ENCODE measurements around the gene P4HA1.
"Not testable (repeated sequence)": the region's sequence is repeated elsewhere in the genome, so short reads cannot be mapped to it uniquely, and the experiment has no call there.

Gene P4HA1

DNA sequence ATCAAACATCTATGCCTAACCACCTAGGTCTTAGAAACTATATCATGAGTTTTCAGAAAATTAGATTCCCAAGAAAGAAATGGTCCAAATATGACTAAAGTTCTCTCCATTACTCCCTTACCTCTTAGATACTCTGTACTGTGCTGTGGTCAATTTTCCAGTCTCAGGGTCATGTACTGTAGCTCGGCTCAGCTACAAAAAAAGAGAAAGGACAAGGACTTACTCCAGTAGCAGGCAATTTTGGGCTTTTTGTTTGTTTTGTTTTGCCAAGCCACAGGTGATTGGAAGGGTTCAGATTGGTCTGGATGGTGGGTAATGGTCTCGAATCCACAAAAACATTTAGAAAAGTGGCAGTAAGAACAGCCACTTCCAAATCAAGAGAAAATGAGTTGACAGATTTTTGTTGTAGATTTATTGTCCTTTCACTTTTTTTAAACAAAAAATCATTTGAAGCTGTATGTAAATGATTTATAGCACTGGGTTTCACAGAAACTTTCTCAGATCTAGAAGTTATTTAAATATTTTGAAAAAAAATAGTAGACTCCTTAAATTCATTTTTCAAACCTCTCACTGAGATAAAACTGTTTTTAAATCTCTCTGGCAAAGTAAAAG is 52.8 kb downstream of the P4HA1 start:
- no peak overlapping the region for H3K4me3 ChIP-seq (ENCODE audit: low read depth, low read length)

DNA sequence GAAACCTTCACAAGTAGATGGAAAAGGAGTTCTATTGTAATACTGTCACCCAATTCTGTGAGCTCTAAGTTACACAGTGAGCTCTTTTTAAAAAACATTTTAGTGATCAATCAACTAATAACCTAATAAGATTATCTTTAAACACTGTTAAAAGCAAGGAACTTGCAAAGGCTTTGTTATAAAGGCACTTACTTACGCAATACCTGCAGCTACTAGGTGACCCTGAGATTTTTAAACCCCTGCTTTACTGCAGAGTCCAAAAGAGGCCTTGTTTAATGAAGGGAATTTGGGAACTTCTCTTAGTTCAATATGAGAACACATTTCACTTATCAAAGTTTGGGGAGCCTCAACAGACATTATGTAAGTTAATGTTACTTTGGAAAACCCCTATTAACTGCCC is 53.3 kb downstream of the P4HA1 start:
- H3K4me3 ChIP-seq (ENCODE audit: low read depth, low read length): no peak overlapping the region

DNA sequence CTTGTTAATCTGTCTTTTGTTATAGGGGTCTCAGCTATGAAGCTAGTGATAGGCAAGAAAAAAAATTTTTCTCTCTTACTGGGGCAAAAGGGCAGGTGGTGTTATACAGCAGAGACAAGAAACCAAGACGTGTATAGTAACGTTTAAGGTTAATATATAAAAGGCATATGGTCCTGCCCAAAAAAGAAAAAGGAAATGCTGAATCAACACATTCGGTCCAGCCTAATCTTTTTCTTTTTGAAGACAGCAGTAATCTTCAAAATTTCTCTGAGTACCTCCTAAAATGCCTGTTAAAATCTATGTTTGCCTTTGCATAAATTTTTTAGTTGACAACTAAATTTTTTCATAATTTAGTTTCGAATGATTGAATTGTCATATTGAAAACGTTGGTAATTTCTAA is 54.5 kb downstream of the P4HA1 start:
- H3K4me3 ChIP-seq (ENCODE audit: low read depth, low read length): no peak overlapping the region

DNA sequence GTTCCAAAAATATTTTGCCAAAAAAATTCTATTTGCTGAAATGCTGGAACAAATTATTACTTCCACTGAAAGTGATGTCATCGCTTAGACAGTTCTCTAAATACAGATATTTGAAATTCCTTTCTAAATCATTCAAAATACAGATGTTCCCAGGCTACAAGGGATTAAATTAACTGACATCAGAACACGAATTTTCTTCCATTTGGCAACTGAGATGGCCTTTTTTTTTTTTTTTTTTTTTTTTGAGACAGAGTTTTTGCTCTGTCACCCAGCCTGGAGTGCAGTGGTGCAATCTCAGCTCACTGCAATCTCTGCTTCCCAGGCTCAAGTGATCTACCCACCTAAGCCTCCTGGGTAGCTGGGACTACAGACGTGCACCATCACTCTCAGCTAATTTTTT is 57.0 kb downstream of the P4HA1 start:
- H3K4me3 ChIP-seq (ENCODE audit: low read depth, low read length): no peak overlapping the region

DNA sequence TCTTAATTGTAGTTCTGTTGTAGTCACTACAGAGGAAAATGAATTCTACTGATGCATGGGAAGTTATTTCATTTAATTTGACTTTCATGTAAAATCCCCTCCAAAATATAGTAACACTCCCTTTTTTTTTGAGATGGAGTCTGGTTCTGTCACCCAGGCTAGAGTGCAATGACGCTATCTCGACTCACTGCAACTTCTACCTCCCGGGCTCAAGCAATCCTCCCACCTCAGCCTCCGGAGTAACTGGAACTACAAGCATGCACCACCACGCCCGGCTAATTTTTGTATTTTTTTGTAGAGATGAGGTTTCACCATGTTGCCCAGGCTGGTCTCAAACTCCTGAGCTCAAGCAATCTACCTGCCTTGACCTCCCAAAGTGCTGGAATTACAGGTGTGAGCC is 60.4 kb downstream of the P4HA1 start:
- H3K4me3 ChIP-seq (ENCODE audit: low read depth, low read length): not testable (repeated sequence)

DNA sequence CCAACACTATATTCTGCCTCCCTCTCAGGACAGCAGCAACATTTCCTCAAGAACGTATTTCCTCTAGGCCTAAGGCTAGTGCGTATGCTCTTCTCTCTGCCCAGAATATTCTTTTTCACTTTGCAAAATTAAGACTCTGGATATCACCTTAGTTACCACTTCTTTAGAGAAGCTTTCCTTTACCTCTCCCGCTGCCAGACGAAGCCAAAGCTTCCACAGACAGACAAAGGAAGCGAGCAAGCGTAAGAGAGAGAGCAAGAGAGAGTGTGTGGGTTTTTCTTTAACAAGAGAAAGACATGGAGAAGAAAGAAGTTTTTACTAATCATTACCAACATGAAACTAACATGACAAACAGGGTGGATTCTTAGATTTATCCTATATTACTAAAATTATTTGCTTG is 64.1 kb downstream of the P4HA1 start:
- H3K4me3 ChIP-seq (ENCODE audit: low read depth, low read length): no peak overlapping the region

DNA sequence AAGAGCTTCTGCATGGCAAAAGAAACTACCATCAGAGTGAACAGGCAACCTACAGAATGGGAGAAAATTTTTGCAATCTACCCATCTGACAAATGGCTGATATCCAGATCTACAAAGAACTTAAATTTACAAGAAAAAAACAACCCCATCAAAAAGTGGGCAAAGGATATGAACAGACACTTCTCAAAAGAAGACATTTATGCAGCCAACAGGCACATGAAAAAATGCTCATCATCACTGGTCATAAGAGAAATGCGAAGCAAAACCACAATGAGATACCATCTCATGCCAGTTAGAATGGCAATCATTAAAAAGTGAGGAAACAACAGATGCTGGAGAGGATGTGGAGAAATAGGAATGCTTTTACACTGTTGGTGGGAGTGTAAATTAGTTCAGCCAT is 70.0 kb downstream of the P4HA1 start:
- H3K4me3 ChIP-seq (ENCODE audit: low read depth, low read length): not testable (repeated sequence)

DNA sequence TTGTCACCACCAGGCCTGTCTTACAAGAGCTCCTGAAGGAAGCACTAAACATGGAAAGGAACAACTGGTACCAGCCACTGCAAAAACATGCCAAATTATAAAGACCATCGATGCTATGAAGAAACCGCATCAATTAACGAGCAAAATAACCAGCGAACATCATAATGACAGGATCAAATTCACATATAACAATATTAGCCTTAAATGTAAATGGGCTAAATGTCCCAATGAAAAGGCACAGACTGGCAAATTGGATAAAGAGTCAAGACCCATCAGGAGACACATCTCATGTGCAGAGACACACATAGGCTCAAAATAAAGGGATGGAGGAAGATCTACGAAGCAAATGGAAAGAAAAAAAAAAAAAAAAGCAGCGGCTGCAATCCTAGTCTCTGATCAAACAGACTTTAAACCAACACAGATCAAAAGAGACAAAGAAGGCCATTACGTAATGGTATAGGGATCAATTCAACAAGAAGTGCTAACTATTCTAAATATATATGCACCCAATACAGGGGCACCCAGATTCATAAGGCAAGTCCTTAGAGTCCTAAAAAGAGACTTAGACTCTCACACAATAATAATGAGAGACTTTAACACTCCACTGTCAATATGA is 73.1 kb downstream of the P4HA1 start:
- not testable (repeated sequence) for H3K4me3 ChIP-seq (ENCODE audit: low read depth, low read length)

DNA sequence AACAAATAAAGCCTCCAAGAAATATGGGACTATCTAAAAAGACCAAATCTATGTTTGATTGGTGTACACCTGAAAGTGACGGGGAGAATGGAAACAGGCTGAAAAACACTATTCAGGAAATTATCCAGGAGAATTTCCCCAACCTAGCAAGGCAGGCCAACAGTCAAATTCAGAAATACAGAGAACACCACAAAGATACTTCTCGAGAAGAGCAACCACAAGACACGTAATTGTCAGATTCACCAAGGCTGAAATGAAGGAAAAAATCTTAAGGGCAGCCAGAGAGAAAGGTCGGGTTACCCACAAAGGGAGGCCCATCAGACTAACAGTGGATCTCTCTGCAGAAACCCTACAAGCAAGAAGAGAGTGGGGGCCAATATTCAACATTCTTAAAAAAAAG is 73.7 kb downstream of the P4HA1 start:
- not testable (repeated sequence) for H3K4me3 ChIP-seq (ENCODE audit: low read depth, low read length)

DNA sequence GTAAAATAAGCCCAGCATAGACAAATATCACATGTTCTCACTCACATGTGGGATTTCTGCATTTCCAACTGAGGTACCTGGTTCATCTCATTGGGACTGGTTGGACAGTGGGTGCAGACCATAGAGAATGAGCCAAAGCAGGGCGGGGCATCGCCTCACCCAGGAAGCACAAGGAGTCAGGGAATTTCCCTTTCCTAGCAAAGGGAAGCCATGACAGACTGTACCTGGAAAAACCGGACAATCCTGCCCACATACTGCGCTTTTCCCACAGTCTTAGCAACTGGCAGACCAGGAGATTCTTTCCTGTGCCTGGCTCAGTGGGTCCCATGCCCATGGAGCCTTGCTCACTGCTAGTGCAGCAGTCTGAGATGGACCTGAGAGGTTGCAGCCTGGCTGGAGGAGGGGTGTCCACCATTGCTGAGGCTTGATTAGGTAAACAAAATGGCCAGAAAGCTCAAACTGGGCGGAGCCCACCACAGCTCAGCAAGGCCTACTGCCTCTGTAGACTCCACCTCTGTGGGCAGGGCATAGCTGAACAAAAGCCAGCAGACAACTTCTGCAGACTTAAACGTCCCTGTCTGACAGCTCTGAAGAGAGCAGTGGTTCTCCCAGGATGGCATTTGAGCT is 75.0 kb downstream of the P4HA1 start:
- H3K4me3 ChIP-seq (ENCODE audit: low read depth, low read length): not testable (repeated sequence)

DNA sequence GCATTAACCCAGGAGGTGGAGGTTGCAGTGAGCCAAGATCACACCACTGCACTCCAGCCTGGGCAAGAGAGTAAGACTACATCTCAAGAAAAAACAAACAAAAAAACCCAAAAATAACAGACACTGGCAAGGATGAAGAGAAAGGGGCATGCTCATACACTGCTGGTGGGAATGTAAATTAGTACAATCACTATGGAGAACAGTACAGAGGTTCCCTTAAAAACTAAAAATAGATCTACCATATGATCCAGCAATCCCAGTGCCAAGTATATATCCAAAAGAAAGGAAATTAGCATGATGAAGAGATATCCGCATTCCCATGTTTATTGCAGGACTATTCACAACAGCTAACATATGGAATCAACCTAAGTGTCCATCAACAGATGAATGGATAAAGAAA is 75.6 kb downstream of the P4HA1 start:
- no peak overlapping the region for H3K4me3 ChIP-seq (ENCODE audit: low read depth, low read length)

DNA sequence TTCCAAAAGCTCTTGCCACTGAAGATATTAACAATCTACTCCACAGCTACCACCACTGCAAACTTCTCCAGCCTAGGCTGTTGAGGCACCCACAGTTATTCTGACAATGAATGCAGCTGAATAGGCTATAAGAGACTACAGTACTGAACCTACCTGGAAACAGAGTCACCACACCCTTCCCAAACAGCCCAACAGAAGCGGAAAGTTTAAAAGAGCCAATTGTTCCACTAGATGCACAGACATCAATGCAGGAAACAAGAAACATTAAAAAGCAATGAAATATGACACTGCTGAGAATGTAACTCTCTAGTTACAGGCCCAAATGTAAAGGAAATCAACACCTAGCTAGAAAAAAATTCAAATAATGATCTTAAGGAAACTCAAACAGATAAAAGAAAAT is 77.6 kb downstream of the P4HA1 start:
- H3K4me3 ChIP-seq (ENCODE audit: low read depth, low read length): no peak overlapping the region

DNA sequence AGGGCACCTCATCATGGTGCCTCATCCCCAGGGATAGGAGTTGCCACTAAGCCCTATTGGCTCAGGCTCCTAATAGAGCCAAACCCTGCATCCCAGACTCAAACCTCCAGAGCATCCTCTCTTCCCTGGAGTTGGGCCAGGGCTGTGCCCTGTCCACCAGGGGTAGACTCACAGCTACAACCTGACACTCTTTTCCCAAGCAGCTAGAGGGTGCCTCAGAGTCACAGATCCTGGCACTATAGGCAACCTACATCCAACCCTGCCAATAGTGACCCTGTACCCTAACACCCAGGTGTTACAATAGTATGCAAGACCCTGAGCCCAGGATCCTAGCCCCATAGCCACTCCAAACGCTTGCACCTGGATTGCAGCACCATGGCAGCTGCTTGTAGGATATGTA is 78.0 kb downstream of the P4HA1 start:
- no peak overlapping the region for H3K4me3 ChIP-seq (ENCODE audit: low read depth, low read length)

DNA sequence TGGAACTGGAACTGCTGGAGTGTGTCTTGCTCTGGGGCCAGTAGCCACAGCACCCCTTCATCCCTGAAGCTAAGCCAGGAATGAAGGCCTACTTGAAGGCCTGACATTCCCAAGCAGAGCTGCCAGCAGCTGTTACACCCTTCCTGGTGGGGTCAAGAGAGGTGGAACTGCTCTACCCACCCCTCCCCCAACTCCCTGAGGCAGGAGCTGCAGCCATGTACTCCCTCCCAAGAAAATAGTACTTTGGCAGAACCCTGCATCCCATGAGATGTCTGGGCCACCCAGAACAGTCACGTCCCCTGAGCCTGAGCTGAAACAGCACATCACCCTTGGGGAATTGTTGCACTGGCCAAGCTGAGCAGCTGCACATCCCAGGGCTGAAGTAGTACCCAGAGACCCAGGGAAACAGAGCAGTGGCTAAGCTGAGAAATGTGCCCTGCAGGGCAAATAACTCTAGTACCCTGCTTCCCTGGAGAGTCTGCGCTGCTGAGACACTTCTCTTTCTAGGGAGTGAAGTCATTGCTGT is 78.6 kb downstream of the P4HA1 start:
- H3K4me3 ChIP-seq (ENCODE audit: low read depth, low read length): no peak overlapping the region

DNA sequence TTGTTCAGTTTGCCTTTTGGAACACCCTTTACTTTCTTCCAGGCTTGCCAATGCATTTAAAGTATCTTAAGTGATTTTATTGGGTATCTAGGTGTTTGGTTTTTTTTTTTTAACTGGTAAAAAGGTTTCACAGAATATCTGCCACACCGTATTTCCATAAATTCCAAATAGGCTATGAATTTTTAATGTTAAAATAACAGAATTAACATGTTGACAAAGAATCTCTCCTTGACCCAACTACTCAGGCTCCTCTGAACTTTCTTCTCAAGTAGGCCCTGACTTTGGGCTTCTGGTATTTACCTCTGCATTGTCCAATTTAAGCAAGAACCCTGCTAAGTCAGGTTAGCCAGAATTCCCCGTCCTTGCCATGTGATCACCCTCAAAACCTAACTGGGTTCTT is 80.9 kb downstream of the P4HA1 start:
- H3K4me3 ChIP-seq (ENCODE audit: low read depth, low read length): no peak overlapping the region

DNA sequence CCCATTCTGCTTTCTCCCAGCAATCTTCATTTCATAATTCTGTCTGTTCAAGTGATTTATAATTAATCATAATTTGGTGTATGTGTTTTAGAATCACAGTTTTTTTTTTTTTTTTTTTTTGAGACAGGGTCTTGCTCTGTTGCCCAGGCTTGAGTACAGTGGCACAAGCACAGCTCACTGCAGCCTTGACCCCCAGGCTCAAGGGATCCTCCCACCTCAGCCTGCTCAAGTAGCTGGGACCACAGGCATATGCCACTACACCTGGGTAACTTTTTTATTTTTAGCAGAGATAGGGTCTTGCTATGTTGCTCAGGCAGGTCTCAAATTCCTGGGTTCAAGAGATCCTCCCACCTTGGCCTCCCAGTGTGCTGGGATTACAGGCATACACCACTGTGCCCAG is 92.8 kb downstream of the P4HA1 start:
- H3K4me3 ChIP-seq (ENCODE audit: low read depth, low read length): no peak overlapping the region

DNA sequence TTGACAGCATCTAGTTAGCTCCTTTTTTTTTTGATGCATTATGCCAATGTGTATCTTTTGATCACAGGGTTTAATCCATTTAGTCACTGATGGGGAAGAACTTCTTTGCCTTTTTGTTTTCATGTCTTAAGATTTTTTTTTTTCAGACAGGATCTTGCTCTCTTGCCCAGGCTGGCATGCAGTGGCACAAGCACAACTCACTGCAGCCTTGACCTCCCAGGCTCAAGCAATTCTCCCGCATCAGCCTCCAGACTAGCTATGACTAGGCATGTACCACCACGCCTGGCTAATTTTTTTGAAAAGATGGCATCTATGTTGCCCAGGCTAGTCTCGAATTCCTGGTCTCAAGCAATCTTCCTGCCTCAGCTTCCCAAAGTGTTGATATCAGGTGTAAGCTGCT is 95.7 kb downstream of the P4HA1 start:
- no peak overlapping the region for H3K4me3 ChIP-seq (ENCODE audit: low read depth, low read length)

DNA sequence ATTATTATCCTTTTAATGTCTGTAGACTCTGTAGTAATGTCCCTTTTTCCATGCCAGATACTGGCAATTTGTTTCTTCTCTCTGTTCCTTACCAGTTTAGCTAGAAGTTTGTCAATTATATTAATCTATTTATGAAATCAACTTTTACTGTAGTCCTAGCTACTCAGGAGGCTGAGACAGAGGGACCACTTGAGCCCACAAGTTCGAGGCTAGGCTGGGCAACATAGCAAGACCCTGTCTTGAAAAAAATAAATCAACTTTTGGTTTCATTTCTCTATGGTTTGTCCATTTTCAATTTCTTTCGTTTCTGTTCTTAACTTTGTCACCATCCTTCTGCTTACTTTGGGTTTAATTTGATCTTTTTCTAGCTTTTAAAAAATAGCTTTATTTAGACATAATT is 99.6 kb downstream of the P4HA1 start:
- H3K4me3 ChIP-seq (ENCODE audit: low read depth, low read length): no peak overlapping the region

DNA sequence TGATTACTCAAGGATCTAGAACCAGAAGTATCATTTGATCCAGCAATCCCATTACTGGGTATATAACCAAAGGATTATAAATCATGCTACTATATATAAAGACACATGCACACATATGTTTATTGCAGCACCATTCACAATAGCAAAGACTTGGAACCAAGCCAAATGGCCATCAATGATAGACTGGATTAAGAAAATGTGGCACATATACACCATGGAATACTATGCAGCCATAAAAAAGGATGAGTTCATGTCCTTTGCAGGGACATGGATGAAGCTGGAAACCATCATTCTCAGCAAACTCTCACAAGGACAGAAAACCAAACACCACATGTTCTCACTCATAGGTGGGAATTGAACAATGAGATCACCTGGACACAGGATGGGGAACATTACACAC is 101.2 kb downstream of the P4HA1 start:
- H3K4me3 ChIP-seq (ENCODE audit: low read depth, low read length): not testable (repeated sequence)

DNA sequence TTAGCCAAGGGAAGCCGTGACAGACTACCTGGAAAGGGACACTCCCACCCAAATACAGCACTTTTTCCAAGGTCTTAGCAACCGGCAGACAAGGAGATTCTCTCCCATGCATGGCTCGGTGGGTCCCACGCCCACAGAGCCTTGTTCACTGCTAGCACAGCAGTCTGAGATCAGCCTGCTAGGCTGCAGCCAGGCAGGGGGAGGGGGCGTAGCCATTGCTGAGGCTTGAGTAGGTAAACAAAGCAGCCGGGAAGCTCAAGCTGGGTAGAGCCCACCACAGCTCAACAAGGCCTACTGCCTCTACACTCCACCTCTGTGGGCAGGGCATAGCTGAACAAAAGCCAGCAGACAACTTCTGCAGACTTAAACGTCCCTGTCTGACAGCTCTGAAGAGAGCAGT is 106.9 kb downstream of the P4HA1 start:
- H3K4me3 ChIP-seq (ENCODE audit: low read depth, low read length): not testable (repeated sequence)

DNA sequence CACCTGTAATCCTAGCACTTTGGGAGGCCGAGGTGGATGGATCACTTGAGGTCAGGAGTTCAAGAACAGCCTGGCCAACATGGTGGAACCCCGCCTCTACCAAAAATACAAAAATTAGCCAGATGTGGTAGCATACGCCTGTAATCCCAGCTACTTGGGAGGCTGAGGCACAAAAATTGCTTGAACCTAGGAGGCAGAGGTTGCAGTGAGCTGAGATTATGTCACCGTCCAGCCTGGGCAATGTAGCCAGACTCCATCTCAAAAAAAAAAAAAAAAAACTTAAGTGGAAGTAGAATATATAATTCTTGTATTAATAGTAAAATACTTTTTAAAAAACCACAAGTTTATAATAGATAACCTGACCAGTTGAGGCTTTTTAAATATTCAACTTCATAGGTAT is 112.0 kb downstream of the P4HA1 start:
- H3K4me3 ChIP-seq (ENCODE audit: low read depth, low read length): not testable (repeated sequence)

DNA sequence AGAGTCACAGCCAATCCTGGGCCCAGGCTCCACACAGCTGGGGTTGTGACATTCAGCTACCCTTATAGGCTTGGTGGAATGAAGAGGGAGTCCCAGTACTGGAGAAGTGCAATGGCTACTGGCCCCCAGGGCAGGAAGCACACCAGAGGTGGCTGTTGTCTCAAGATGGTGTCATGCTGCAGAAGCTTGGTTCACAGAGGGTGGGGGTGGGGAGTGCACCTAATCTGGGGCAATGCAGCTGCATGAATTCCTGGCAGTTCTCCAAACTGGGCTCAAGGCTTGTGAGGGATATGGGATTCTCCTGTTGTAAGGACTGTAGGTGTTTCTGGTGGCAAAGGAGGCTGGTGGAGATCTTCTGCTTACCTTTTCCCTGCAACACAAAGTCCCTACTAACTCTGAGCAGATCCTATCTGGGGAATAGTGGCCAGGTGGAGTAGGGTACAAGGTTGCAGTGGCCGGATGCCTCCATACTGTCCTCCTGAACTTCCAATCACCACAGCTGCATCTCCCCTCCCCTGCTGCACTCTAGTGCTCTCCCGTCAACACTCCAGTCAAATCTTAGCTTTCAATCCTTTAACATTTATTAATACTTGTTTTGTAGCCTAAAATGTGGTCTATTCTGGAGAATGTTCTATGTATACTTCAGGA is 114.7 kb downstream of the P4HA1 start:
- no peak overlapping the region for H3K4me3 ChIP-seq (ENCODE audit: low read depth, low read length)
